ENCODE measurements around the gene MEF2D.

DNA sequence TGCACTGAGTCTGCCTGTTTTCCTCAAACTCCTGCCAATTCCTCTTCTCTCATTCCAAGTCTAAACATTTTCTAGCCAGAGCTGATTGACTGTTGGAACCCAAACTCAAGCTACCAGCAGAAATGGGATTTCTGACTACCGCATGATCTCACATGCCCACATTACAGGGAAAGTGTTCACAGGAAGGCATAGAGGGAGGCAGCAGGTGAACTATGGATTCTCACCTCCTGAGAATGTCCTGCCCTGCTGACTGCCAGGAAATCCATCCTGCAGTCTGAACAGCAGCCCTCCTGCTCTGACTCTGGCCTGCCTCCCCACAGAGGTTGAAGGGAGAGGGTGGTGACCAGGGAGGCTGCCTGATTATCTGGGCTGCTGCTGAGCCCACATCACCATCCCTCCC is 49.3 kb upstream of the MEF2D start:
- TF ChIP-seq POLR2A (IDR thresholded peaks at IDR 0.05) (no peak), CTCF (IDR thresholded peaks at IDR 0.05) (no peak)
